Measurements from ENCODE around the gene NUCKS1.

NUCKS1 gene

GRCh38 chr1:205701891-205702290, 48.1 kb downstream of the NUCKS1 start:
- no peak for DNase-seq

GRCh38 chr1:205701420-205701819, 48.6 kb downstream of the NUCKS1 start:
- no peak for DNase-seq

GRCh38 chr1:205700865-205701401, 49.0 kb downstream of the NUCKS1 start:
- peak in 15 of 58 donors; percentile 17 to 52 (median 28) for DNase-seq

- DNase-seq, result no peak
These were observed 50.6 kb downstream of the NUCKS1 start for GRCh38 chr1:205699416-205699815.

GRCh38 chr1:205698921-205699320, 51.1 kb downstream of the NUCKS1 start:
- no peak for DNase-seq

- peak in 2 of 58 donors; percentile 16 to 35 for DNase-seq
These were observed 56.5 kb downstream of the NUCKS1 start for GRCh38 chr1:205693421-205693991.

- DNase-seq, result no peak
These were observed 57.6 kb downstream of the NUCKS1 start for GRCh38 chr1:205692423-205692822.

GRCh38 chr1:205690122-205690756, 59.7 kb downstream of the NUCKS1 start:
- no peak for DNase-seq

GRCh38 chr1:205689479-205689878, 60.5 kb downstream of the NUCKS1 start:
- DNase-seq, result no peak

GRCh38 chr1:205688171-205689080, 61.6 kb downstream of the NUCKS1 start:
- DNase-seq, result no peak

- DNase-seq, result no peak
These were observed 62.7 kb downstream of the NUCKS1 start for GRCh38 chr1:205687242-205687641.

GRCh38 chr1:205681364-205681763, 68.6 kb downstream of the NUCKS1 start:
- DNase-seq, result no peak

- DNase-seq, result peak in 22 of 58 donors; percentile 12 to 69 (median 43)
These were observed 69.7 kb downstream of the NUCKS1 start, which contains the start of gene SLC45A3 for GRCh38 chr1:205680073-205680851. Gene SLC45A3 (minus strand): TSS chr1:205680509. CDS start chr1:205664656, 15,853 bp downstream.

- no peak for DNase-seq
These were observed 71.5 kb downstream of the NUCKS1 start for GRCh38 chr1:205678286-205679111.

- DNase-seq, result peak in 1 of 58 donors; percentile 58
These were observed 72.8 kb downstream of the NUCKS1 start for GRCh38 chr1:205677167-205677566.

- DNase-seq, result peak in 51 of 58 donors; percentile 16 to 94 (median 70)
These were observed 73.4 kb downstream of the NUCKS1 start for GRCh38 chr1:205676597-205676996.

- peak in 1 of 58 donors; percentile 17 for DNase-seq
These were observed 74.0 kb downstream of the NUCKS1 start for GRCh38 chr1:205676002-205676401.

GRCh38 chr1:205675247-205675646, 74.7 kb downstream of the NUCKS1 start:
- DNase-seq, result no peak

- DNase-seq, result no peak
These were observed 77.0 kb downstream of the NUCKS1 start for GRCh38 chr1:205672970-205673369.

- no peak for DNase-seq
These were observed 77.5 kb downstream of the NUCKS1 start for GRCh38 chr1:205672395-205672889.
